MCF 10A (cell line): ENCODE measurements around the gene DOK4. TPM values are rescaled to one million over a fixed set of nuclear protein-coding genes. Genes with fewer than 3 reads are reported as not detected.

Experiments used
- Bru-seq: library from RNA; stranded (reverse); fragments of 400-500 nt; gene quantifications from one replicate; lab custom pipeline; 2021; lab: Mats Ljungman, UMichigan
- BruChase-seq, 2 experiments: library from RNA; stranded (reverse); fragments of 400-500 nt; gene quantifications; one replicate each; lab custom pipeline; 2021; lab: Mats Ljungman, UMichigan
- BruUV-seq: library from RNA; stranded (reverse); fragments of 400-500 nt; replicated peaks from 2 replicates; lab custom pipeline; 2021; lab: Mats Ljungman, UMichigan
- CTCF ChIA-PET: fragments of 300-600 bp; sonication (Branson Sonifier 250); formaldehyde crosslinking; extraction: SDS; loops from one replicate; lab custom pipeline; 2021; ENCODE audit warnings: antibody characterized with exemption, inconsistent platforms; lab: Yijun Ruan, JAX
- POLR2A ChIA-PET: fragments of 300-600, 350-650 bp; sonication (Branson Sonifier 250); formaldehyde crosslinking; extraction: SDS; loops from one replicate; lab custom pipeline; 2020; ENCODE audit warnings: antibody characterized with exemption, inconsistent platforms; lab: Yijun Ruan, JAX
- DNase-seq: peaks from one replicate; pipeline ENCODE4 v3.0.0-alpha.2; 2018; ENCODE audit not compliant: unreplicated experiment
- H3K27ac Mint-ChIP-seq: one replicate; pipeline ENCODE4 v1.8.0; 2022; ENCODE audit warnings: mild to moderate bottlenecking, low read depth, mixed read lengths; ENCODE audit not compliant: unreplicated experiment
- H3K27me3 Mint-ChIP-seq: one replicate; pipeline ENCODE4 v1.8.0; 2022; ENCODE audit warnings: mixed read lengths; ENCODE audit not compliant: insufficient read depth, unreplicated experiment
- H3K36me3 Mint-ChIP-seq: one replicate; pipeline ENCODE4 v1.8.0; 2022; ENCODE audit warnings: mild to moderate bottlenecking, moderate library complexity, mixed read lengths; ENCODE audit not compliant: insufficient read depth, unreplicated experiment
- H3K4me1 Mint-ChIP-seq: one replicate; pipeline ENCODE4 v1.8.0; 2022; ENCODE audit warnings: mixed read lengths; ENCODE audit not compliant: insufficient read depth, unreplicated experiment
- H3K4me3 Mint-ChIP-seq: one replicate; pipeline ENCODE4 v1.8.0; 2022; ENCODE audit warnings: mild to moderate bottlenecking, moderate library complexity, mixed read lengths; ENCODE audit not compliant: unreplicated experiment
- H3K9me3 Mint-ChIP-seq: one replicate; pipeline ENCODE4 v1.8.0; 2022; ENCODE audit warnings: mixed read lengths; ENCODE audit not compliant: unreplicated experiment
- intact Hi-C: fragments of 100-400 bp; cut with micrococcal nuclease; formaldehyde crosslinking; loops from 2 replicates; pipeline ENCODE4 v1.14.1; 2022
- long read RNA-seq: library from polyadenylated mRNA; stranded (forward); transcript quantifications from one replicate; pipeline ENCODE4 v2.0.0, GENCODE V29; 2022
- total RNA-seq: library from RNA; stranded (reverse); gene quantifications from 2 replicates; pipeline ENCODE4 v1.2.3, GENCODE V29; 2022
- TF ChIP-seq, protein P1 (sequence below): fragments of 200-600 bp; IDR thresholded peaks from one replicate; pipeline ENCODE4 v1.8.0; 2022; ENCODE audit warnings: antibody characterized with exemption, mild to moderate bottlenecking; ENCODE audit not compliant: unreplicated experiment

The DOK4 gene
- total RNA-seq (6.4 and 7.5 TPM in 2 replicates), Bru-seq, nascent RNA (percentile 32 among the genes with signal in this experiment), BruChase-seq, experiment 1, labeled RNA remaining after a 6-hour chase (percentile 48 among the genes with signal in this experiment), BruChase-seq, experiment 2, labeled RNA remaining after a 2-hour chase (percentile 37 among the genes with signal in this experiment)
- long read RNA-seq, transcript DOK4-201 (9 exons, 2,772 nt), result major isoform, 9 of 17 reads
- long read RNA-seq, partial matches to known transcripts, result 2 of 17 reads
- long read RNA-seq, other reads (novel, unspliced or antisense), result 6 of 17 reads

DNA sequence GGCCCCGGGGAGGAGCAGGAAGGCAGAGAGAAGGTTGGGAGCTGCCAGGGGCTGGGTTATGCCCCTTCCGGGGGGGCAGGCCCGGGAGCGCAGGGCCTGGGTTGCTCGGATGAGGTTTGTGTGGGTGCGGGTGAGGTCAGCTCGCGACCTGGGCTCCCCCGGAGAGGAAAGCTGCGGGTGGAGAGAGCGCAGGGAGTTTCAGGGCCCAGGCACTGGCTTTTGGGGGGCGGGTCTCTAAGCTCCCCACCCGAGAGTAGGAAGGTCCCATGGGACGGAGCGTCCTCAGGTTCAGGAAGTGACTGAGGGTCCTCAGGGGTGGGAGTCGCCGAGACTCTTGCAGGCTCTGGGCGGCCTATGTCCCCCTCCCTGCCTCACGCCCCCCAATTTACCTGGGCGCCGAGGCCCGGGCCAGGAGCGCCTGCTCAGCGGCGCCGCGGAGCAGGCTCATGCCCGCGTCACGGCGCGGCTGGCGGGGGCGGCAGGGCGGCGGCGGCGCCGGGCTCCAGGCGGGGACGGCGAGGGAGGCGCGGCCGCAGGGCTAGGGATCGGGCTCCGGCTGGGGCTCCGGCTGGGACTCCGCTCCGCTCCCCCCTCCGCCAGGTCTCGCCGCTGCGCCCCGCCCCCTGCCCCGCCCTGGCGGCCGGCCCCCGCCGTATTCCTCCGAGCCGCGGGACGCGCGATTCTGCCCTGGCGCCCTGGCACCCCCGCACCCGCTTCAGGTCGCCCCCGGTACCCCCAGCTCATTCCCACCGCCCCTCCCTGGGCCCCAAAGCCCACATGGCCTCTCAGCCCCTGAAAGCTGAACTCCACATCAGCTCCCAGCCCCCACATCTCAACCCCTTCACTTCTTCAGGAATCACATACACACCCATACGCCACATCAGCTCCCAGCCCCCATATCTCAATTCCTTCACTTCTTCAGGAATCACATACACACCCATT is at the start of gene DOK4:
TSS of gene DOK4 (minus strand) at position 578 of the 942 bp plus-strand sequence. CDS start 6,986 bp downstream, outside the sequence.
- POLR2A ChIA-PET, result interaction anchor here (0.6 to 1.6 kb wide), 8 partner anchors 13 to 501 kb away, joined by 3 to 6 read pairs (median 4); partner anchors contain the start of genes CIAPIN1, COQ9 and POLR2C
- Mint-ChIP-seq H3K27ac (peak within 1 kb of the TSS; percentile 80), H3K4me3 (peak within 1 kb of the TSS; percentile 86), H3K9me3 (no peaks in the 10 kb centered on the region), H3K27me3 (peaks cover 2% of the 10 kb centered on the region), H3K36me3 (no peaks in the 10 kb centered on the region), H3K4me1 (peaks cover 5% of the 10 kb centered on the region)
- no TSS peak for BruUV-seq
- intact Hi-C loops, result no loop called here
- TF ChIP-seq, protein P1, sequence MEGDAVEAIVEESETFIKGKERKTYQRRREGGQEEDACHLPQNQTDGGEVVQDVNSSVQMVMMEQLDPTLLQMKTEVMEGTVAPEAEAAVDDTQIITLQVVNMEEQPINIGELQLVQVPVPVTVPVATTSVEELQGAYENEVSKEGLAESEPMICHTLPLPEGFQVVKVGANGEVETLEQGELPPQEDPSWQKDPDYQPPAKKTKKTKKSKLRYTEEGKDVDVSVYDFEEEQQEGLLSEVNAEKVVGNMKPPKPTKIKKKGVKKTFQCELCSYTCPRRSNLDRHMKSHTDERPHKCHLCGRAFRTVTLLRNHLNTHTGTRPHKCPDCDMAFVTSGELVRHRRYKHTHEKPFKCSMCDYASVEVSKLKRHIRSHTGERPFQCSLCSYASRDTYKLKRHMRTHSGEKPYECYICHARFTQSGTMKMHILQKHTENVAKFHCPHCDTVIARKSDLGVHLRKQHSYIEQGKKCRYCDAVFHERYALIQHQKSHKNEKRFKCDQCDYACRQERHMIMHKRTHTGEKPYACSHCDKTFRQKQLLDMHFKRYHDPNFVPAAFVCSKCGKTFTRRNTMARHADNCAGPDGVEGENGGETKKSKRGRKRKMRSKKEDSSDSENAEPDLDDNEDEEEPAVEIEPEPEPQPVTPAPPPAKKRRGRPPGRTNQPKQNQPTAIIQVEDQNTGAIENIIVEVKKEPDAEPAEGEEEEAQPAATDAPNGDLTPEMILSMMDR, result no peak
- peak; percentile 70 for DNase-seq
- CTCF ChIA-PET, result interaction anchor here (0.6 to 2.1 kb wide), 6 partner anchors 12 to 413 kb away, joined by 3 to 9 read pairs (median 4); no protein-coding TSS in a partner anchor

DNA sequence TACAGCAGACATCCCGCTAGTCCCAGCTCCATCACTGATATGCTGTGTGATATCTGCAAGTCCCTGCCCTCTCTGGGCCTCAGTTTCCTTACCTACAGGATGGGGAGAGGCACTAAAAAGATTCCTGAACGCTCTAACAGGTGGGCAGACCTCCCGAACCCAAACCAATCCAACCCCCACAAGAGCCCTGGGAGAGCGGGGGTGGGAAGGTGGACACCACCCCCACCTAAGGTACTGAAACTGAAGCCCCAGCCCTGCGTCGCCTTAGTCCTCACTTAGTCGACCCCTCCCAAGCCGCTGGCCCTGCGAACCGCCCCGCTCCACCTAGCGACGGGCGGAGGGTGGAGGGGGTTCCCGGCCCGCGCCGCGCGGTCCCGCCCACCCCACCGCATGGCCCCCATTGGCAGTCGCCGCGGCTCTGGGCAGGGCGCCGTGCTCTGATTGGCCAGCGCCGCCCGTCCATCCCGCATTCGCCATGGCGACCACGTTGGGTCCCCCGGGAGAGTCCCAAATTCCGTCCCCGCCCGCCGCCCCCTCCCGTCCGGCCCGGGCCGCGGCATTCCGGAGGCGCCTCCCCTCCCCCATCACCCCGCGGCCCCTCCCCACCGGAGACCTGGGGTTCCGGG is 49.5 kb upstream of the DOK4 start:
- intact Hi-C loops, result no loop called here
- H3K9me3 Mint-ChIP-seq, result no peaks in the 10 kb centered on the region
- H3K36me3 Mint-ChIP-seq, result no peaks in the 10 kb centered on the region
- peak overlapping the region; percentile 78 for H3K4me3 Mint-ChIP-seq
- TF ChIP-seq, protein P1, result no peak
- BruUV-seq, result no TSS peak
- ChIA-PET POLR2A (interaction anchor here (0.6 kb wide), 1 partner anchor 428 kb away, joined by 3 read pairs; no protein-coding TSS in a partner anchor), CTCF (interaction anchor here (0.6 to 2.3 kb wide), 4 partner anchors 14 to 1106 kb away, joined by 3 to 11 read pairs (median 4); no protein-coding TSS in a partner anchor)
- H3K27ac Mint-ChIP-seq, result peak overlapping the region; percentile 87
- H3K27me3 Mint-ChIP-seq, result peaks cover 19% of the 10 kb centered on the region
- DNase-seq, result peak; percentile 85
- H3K4me1 Mint-ChIP-seq, result peaks cover 28% of the 10 kb centered on the region

DNA sequence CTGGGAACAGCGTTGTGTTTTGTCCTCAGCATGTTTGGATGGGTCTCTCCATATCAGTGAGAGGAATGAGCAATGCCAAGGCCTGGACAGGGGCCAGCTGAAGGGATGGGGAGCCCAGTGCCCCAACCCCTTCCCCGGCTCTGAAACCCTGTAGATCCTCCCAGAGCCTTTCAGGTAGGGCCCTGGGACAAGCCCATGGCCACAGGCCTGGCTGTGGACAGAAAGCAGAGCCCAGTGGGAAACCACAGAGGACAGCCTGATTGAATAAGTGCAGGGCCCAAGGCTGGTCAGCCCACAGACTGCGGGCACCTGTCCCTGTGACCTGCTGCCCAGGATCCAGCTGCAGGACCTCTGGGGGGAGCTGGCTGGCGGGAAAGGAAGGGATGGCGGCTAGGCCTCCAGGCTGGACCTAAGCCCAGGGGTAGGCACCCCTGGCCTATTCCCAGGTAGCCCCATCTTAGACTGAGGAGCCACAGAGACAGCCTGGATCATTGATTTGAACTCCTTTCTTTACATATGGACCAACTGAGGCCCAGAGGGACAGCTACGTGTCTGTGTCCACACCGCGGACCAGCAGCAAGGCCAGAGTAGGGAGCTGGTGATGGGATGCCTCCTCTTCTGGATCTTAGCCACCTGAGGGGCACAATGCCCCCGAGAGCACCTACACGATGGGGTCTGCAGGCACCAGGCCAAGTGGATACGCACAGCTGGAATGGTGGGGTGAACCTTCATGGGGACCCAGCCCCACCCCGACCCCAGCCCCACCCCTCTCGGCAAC is 48.8 kb upstream of the DOK4 start:
- BruUV-seq, result no TSS peak
- no peak for DNase-seq
- peak overlapping the region; percentile 87 for H3K27ac Mint-ChIP-seq
- peaks cover 19% of the 10 kb centered on the region for H3K27me3 Mint-ChIP-seq
- peaks cover 35% of the 10 kb centered on the region for H3K4me1 Mint-ChIP-seq
- H3K4me3 Mint-ChIP-seq, result peak overlapping the region; percentile 78
- CTCF ChIA-PET, result interaction anchor here (0.6 to 2.3 kb wide), 4 partner anchors 13 to 1106 kb away, joined by 3 to 11 read pairs (median 4); no protein-coding TSS in a partner anchor
- POLR2A ChIA-PET, result interaction anchor here (0.6 kb wide), 1 partner anchor 428 kb away, joined by 3 read pairs; no protein-coding TSS in a partner anchor
- H3K9me3 Mint-ChIP-seq, result no peaks in the 10 kb centered on the region
- intact Hi-C loops, result no loop called here
- no peaks in the 10 kb centered on the region for H3K36me3 Mint-ChIP-seq
- TF ChIP-seq, protein P1, result no peak
